ENCODE results near the gene ADGRL3. TPM values are rescaled to one million over a fixed set of nuclear protein-coding genes. Genes with fewer than 3 reads are reported as not detected.

ADGRL3 gene
- total and polyA plus RNA-seq, 7 donors: 0.06 to 2.8 (median 0.42) TPM

GRCh38 chr4:61805227-61805626 is 605.1 kb downstream of the ADGRL3 start:
- no peaks in the 10 kb centered on the region for H3K36me3 ChIP-seq (ENCODE audit: insufficient read depth in 1 of 2, low read depth in 1 of 2)
- no peaks in the 10 kb centered on the region for H3K4me1 ChIP-seq
- no peak for ATAC-seq
- no peak for TF ChIP-seq CTCF (IDR thresholded peaks at IDR 0.05)
- H3K4me3 ChIP-seq: no peak overlapping the region
- DNase-seq: no peak
- intact Hi-C loops (cut with DNase I): no loop called here
- H3K27me3 ChIP-seq (ENCODE audit: insufficient read depth in 3 of 3, low read length in 2 of 3): no peaks in the 10 kb centered on the region
- H3K27ac ChIP-seq: no peak overlapping the region
- H3K9me3 ChIP-seq: no peaks in the 10 kb centered on the region
- 87 to 96% (median 89%) methylated on average over 2 of the region's 2 CpGs for WGBS, 3 donors

GRCh38 chr4:61805979-61806378 is 605.9 kb downstream of the ADGRL3 start:
- Histone ChIP-seq H3K4me3 (no peak overlapping the region), H3K4me1 (no peaks in the 10 kb centered on the region), H3K36me3 (ENCODE audit: insufficient read depth in 1 of 2, low read depth in 1 of 2) (no peaks in the 10 kb centered on the region), H3K27ac (no peak overlapping the region), H3K27me3 (ENCODE audit: insufficient read depth in 3 of 3, low read length in 2 of 3) (no peaks in the 10 kb centered on the region), H3K9me3 (no peaks in the 10 kb centered on the region)
- ATAC-seq: no peak
- WGBS, 3 donors: 61 to 65% (median 63%) methylated on average over 2 of the region's 2 CpGs
- no peak for TF ChIP-seq CTCF (IDR thresholded peaks at IDR 0.05)
- no peak for DNase-seq
- intact Hi-C loops (cut with DNase I): no loop called here

DNA sequence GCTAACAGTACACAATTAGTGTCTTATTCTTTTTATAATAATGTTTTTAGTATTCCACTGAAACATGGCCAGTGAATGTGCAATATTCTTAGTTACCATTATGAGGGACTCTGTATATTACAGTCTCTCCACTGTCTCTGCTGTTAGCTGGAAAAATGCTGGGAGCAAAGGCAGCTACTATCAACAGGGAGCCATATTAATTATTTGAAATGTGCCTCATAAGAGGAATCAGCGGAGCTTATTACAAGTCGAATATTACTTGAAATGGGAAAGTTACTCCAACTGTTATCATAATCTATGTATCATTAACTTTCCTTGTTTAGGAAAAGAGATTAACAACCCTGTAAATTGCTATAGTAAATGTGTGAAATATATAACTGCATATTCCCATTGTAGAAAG is 612.0 kb downstream of the ADGRL3 start:
- no peaks in the 10 kb centered on the region for H3K27me3 ChIP-seq (ENCODE audit: insufficient read depth in 3 of 3, low read length in 2 of 3)
- WGBS, 3 donors: 70 to 96% (median 71%) methylated on average over 2 of the region's 2 CpGs
- ATAC-seq (no peak), DNase-seq (no peak)
- intact Hi-C loops (cut with DNase I): no loop called here
- no peak overlapping the region for H3K27ac ChIP-seq
- no peak for TF ChIP-seq CTCF (IDR thresholded peaks at IDR 0.05)
- no peaks in the 10 kb centered on the region for H3K36me3 ChIP-seq (ENCODE audit: insufficient read depth in 1 of 2, low read depth in 1 of 2)
- no peak overlapping the region for H3K4me3 ChIP-seq
- no peaks in the 10 kb centered on the region for H3K9me3 ChIP-seq
- H3K4me1 ChIP-seq: no peaks in the 10 kb centered on the region

DNA sequence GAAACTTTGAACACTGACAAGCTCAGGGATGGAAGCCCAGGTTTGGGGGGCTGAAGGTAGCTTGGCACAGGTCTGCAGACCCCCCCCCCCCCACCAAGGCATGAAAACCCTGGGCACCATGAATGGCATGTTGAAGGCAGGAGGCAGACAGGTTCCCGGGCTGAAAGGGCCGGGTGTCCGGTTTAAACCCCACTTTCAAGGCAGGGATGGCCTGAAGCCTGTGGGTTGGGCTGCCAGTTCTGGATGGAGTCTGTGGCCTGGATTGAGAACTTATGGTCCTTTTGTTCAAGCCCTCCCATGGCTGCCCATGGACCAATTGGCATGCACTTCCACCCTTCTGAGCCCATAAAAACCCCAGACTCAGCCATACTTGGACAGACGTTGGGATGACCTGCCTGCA is 616.9 kb downstream of the ADGRL3 start:
- intact Hi-C loops (cut with DNase I): no loop called here
- Histone ChIP-seq H3K36me3 (ENCODE audit: insufficient read depth in 1 of 2, low read depth in 1 of 2) (no peaks in the 10 kb centered on the region), H3K4me1 (no peaks in the 10 kb centered on the region), H3K27ac (no peak overlapping the region), H3K9me3 (no peaks in the 10 kb centered on the region), H3K27me3 (ENCODE audit: insufficient read depth in 3 of 3, low read length in 2 of 3) (no peaks in the 10 kb centered on the region), H3K4me3 (no peak overlapping the region)
- DNase-seq (no peak), ATAC-seq (no peak)
- TF ChIP-seq CTCF (IDR thresholded peaks at IDR 0.05): no peak
- WGBS, 3 donors: 95 to 97% (median 95%) methylated on average over 4 of the region's 4 CpGs

GRCh38 chr4:61820136-61820535 is 620.0 kb downstream of the ADGRL3 start:
- no peaks in the 10 kb centered on the region for H3K27me3 ChIP-seq (ENCODE audit: insufficient read depth in 3 of 3, low read length in 2 of 3)
- H3K4me1 ChIP-seq: no peaks in the 10 kb centered on the region
- H3K36me3 ChIP-seq (ENCODE audit: insufficient read depth in 1 of 2, low read depth in 1 of 2): no peaks in the 10 kb centered on the region
- H3K4me3 ChIP-seq: no peak overlapping the region
- ATAC-seq (no peak), DNase-seq (no peak)
- WGBS, 3 donors: 59 to 67% (median 60%) methylated on average over 3 of the region's 3 CpGs
- TF ChIP-seq CTCF (IDR thresholded peaks at IDR 0.05): no peak
- intact Hi-C loops (cut with DNase I): no loop called here
- H3K9me3 ChIP-seq: no peaks in the 10 kb centered on the region
- no peak overlapping the region for H3K27ac ChIP-seq

Measured in psoas muscle (tissue), 8 donors.